KBM-7 (cell line): Measurements from ENCODE around the gene TMEM87B.

Experiments used
- DNase-seq: peaks from one replicate; pipeline ENCODE4 v3.0.0-alpha.2; 2015
- in situ Hi-C: fragments of 300-500 bp; cut with MboI; formaldehyde crosslinking; loops from 2 replicates; pipeline ENCODE4 v1.14.3; 2020; ENCODE audit warnings: low sequenced_read_pairs, low pct_unique_long_range_greater_than_20kb, mixed read lengths

TMEM87B gene

DNA sequence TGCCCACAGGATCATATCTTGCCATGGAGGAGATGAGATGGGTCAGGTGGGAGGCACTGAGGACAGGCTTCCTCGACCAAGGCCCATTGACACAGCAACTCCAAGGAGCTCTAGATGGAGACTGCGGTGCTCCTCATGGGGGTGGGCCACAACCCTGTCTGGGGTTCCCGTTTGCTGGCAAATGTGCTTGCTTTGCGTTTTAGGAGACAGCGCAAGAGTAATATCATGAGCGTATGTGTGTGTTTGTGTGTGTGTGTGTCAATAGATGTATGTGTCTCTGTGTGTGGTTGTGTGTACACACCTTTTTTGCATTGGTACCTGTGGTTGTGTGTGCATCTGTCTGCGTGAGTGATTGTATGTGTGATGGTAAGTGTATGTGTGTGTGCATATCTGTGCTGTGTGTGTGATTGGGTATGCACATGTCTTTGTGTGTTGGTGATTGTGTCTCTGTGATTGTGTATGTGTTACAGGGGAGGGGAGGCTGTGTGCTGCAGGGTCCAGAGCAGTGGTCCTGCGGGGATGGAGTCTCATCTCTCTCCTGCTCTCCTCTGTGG is 87.5 kb downstream of the TMEM87B start:
- in situ Hi-C loops = no loop called here
- no peak for DNase-seq

DNA sequence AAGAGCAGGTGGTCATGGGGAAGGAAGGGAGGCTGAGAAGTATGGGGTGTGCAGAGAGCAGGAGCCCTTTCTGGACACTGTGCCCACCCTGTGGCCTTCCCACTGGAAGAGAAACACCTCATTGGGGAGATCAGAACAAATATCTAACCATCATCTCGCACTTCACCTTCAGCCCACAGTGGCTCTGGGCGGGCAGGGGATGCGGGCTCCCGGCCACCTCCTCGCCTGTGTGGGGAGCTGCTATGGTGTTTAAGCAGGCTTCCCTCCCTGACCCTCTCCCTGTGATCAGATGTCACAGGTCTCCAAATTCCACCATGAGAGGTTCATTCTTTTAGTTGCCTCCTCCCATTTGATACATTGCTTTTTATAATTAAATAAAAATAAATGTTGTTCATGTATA is 88.1 kb downstream of the TMEM87B start:
- in situ Hi-C loops = no loop called here
- no peak for DNase-seq

DNA sequence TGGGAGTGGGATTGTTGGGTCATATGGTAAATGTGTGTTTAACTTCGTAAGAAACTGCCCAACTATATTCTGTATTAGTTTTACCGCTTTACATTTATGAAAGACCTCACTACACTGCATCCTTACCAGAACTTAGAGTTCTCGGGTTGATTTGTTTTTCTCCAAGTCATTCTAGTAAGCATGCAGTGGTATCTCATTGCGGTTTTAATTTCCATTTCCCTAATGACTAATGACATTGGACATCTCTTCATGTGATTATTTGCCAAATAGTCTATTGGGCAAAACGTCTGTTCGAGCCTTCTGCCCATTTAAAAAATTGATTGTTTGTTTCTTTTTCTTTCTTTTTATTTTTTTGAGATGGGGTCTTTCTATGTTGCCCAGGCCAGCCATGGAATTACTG is 89.9 kb downstream of the TMEM87B start:
- in situ Hi-C loops = no loop called here

DNA sequence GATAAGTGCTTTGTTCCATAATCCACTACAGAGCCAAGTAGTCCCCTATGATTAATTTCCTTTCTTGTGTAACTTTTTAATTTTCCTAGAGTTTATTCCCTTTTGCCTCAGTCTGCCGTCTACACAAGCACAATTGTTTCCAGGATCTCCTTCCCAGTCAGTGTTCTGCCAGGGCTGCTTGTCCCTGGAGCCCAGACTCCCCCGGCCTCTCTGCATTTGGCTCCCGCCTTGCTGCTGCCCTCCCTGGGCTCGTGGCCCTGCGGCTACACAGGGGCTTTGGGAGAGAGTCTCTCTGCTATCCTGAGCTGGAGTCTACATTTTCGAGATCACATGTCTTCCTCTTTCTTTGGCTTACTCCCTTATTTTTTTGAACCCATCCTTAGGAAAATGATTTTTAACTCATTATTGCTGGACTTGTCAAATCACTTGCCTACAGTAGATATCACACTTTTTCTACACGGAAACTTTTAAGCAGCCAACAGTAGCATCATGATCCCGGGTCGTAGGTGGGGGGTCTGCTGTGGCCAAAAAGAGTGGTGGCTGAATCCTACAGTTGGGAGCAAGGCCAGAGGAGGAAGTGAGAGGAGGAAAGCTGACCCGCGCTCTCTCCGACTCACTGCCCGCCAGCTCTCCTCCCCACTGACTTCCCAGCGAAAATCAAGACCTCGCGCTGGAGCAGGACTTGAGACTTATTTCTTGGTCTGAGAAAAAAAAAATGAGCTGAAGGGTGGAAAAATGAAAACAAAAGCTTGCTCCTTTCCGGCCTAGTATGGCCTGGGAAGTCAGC is 92.5 kb downstream of the TMEM87B start:
- in situ Hi-C loops = no loop called here

More for the DNA sequence above, 89.9 kb downstream of the TMEM87B start:
- no peak for DNase-seq

DNA sequence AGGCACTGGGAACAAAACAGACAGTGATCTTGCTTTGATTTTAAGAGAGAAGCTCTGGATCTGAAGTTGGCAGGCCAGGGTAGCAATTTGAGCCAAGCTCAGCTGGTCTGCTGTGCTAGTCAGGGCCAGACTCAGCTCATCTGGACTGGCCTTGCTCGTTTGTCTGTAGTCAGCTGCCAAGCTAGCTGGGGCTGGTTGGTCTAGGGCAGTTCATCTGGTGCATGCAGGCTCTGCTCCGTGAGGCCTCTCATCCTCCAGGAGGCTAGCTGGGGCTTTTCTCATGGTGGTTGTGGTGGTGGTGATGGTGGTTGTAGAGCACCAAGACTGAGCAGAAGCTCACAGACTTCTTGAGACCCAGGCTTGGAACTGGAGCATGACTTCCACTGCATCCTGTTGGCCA is 93.4 kb downstream of the TMEM87B start:
- in situ Hi-C loops = no loop called here
- no peak for DNase-seq

More for the DNA sequence above, 92.5 kb downstream of the TMEM87B start:
- DNase-seq = no peak

DNA sequence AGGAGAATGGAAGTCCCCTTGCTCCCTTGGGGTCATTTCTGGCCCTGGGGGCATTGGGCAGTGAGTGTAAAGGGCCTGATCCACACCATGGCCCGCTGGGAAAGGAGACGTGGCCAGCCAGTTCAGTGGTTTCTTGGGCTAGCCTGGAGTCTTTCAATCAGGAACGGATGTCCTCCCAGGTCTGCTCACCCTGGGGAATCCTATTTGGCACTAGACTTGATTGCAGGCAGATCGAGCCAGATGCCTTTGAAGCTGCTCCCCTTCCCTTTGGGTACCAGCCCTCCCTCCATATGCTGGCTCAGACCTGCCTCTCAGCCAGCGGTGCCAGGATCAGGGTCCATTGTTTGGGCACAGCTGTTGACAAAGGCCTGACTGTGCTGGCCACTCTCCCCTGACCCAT is 94.1 kb downstream of the TMEM87B start:
- no peak for DNase-seq
- in situ Hi-C loops = no loop called here

DNA sequence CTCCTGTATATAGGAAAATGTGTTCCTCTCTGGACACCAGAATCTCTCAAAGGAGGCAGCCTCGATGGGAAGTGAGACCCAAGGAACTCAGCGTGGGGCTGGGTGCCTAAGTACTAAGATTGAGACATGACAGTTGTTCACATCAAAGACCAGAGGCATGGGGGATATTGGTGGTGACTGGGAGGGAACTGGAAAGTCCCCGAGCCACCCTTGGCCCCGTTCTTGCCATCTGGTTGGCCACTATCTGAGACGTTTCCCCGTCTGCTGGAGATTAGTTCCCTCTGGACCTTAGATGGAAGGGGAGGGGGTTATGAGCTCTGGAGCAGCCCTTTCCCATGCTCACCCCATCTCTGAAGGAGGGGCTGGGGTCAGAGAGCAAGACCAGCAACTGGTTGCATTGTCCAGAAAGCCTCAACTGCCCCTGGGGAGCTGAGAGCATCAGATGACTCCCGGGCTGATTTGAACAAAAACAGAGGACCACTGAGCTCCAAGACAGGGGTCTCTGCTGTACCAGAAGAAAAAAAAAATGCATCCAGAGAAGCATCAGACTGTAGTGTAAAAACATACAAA is 94.9 kb downstream of the TMEM87B start:
- in situ Hi-C loops = no loop called here

DNA sequence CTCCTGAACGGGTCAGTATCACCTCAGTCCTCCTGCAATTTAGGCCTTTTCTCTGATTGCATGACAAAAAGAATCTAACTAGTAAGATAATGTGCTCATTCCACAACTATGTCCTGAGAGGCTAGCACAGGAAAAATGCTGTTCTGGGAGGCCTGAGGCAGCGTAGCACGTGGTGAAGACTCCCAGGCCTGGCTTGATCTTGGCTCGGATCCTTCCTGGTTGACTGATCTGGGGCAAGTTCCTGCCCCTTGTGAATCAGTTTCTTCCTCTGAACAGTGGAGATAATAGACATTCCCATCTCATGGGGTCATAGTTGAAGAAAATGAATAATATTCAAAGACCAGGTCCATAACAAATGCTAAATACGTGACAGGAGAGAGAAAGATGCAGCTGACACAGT is 95.4 kb downstream of the TMEM87B start:
- in situ Hi-C loops = no loop called here

More for the DNA sequence above, 94.9 kb downstream of the TMEM87B start:
- DNase-seq = no peak

DNA sequence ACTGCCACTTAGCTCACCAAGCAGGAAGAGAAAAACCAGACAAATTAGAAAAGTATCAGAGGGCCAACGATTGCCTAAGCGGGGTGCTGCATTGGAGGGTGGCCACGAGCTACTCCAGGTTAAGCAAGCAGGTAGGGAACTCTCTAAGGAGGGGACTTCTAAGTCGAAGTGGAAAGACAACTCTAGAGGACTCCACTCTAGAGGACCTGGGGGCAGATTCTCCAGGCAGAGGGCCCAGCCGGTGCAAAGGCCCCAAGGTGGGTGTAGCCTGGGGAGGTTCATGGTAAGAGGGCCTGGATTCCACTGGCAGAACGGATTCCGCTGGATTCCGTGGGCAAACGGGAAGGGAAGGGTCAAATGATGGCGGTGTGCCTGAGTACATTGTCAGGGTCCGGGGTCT is 95.8 kb downstream of the TMEM87B start:
- no peak for DNase-seq
- in situ Hi-C loops = no loop called here

More for the DNA sequence above, 95.4 kb downstream of the TMEM87B start:
- no peak for DNase-seq

DNA sequence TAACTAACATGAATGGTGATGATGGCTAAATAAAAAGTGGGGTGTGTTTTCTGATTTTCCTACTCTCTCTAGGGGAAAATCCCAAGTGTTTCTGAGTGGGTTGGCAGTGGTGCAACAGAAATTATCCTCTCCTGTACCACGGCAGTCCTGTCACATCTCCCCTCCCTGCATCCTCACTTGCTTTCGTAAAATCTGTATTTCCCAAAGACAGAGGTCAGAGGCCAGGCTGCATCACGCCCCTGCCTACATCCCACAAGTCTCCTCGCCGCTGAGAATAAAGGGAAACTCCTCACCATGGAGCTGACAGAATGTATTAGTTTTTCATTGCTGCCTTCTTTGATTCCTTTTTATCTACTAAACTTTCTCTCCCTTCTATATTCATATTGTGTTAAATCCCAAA is 96.2 kb downstream of the TMEM87B start:
- in situ Hi-C loops = no loop called here
- no peak for DNase-seq

DNA sequence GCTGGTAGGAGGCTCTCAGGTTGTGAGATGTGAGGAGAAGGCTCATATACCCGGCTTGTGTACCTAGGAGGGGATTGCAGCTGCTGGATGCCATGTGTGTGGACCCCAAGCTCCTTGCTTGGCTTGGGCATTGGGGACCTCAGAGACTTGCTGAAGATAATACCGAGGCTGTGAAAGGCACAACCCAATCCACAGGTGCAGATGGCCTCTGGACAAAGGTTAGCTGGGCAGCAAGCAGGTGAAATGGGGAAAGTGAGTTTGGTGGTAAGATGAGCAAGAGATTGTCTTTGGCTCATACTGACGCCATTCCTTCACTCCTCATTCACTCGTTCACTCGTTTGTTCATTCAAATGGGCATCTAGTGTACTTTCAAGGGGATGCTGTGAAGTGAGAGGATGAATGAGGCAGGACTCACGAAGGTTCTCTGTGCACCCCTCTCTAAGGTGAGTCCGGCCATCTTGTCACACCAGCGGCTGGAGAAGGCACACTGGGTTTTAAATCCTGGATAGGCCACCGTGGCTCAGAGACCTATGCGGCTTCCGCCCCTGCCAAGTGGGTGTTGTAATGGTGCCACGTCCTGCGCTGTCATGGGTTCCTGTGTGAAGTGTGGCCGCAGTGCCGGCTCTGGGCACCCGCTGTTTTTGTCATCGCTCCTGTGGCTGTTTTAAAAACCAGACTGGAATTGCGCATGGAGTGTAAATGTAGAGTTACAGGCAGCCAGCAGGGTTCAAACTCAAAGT is 96.8 kb downstream of the TMEM87B start:
- in situ Hi-C loops = no loop called here

DNA sequence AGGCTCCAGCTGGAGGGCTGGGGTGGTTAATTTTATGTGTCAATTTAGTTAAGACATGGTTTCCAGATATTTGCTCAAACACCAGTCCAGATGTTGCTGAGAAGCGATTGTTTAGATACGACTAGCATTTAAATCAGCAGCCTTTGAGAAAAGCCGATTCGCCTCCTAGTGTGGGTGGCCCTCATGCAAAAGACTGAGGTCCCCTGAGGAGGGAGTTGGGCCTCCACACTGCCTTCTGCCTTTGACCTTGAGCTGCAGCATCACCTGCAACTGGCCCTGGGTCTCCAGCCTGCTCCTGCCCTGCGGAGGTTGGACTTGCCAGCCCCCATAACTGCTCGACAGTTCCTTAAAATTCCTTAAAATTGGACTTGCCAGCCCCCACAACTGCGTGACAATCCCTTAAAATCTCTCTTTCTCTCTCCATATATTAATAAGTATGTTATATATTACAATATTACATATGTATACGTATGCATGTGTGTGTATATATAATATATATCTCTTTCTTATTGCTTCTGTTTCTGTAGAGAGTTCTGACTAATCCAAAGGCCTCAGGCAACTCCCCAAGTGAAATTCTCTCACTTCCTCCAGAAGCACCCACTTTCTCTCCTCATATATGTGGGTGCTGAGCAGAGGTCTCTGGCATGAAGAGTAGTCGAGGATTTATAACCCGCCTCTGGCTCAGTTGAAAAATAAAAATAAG is 97.6 kb downstream of the TMEM87B start:
- no peak for DNase-seq
- in situ Hi-C loops = no loop called here

More for the DNA sequence above, 96.8 kb downstream of the TMEM87B start:
- DNase-seq = no peak

DNA sequence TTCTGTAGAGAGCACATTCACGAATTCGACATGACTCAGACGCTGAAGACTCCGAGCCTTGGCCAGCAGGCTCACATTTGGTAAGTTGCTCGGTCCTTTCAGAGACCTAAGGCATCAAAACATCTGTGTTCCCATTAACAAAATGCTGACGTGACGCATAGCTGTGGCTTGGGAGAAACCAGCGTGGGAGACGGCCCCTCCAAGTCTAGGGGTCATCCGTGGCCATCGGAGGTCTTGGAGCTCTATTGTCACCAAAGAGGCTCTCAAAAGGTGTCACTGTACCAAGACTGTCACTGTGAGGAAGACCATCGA is 98.1 kb downstream of the TMEM87B start:
- in situ Hi-C loops = no loop called here
- DNase-seq = no peak

DNA sequence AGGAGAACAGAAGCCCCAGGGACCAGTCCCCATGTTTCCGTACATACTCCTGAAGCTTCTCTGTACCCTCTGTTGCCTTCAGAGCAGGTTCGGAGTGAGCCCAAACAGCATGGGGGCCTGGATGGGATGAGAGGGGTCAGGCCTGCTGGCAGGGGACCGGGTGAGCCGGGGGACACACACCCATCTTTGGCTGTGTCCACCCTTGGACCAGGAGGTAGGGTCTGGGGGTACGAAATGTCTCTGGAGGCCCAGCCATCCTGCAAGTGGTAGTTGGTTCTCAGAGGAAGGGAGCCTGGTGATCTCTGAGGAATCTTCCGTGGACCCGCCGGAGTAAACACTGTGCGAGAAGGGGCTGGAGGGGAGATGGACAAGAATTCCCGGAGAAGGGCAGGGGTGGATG is 98.4 kb downstream of the TMEM87B start:
- in situ Hi-C loops = no loop called here
- no peak for DNase-seq

DNA sequence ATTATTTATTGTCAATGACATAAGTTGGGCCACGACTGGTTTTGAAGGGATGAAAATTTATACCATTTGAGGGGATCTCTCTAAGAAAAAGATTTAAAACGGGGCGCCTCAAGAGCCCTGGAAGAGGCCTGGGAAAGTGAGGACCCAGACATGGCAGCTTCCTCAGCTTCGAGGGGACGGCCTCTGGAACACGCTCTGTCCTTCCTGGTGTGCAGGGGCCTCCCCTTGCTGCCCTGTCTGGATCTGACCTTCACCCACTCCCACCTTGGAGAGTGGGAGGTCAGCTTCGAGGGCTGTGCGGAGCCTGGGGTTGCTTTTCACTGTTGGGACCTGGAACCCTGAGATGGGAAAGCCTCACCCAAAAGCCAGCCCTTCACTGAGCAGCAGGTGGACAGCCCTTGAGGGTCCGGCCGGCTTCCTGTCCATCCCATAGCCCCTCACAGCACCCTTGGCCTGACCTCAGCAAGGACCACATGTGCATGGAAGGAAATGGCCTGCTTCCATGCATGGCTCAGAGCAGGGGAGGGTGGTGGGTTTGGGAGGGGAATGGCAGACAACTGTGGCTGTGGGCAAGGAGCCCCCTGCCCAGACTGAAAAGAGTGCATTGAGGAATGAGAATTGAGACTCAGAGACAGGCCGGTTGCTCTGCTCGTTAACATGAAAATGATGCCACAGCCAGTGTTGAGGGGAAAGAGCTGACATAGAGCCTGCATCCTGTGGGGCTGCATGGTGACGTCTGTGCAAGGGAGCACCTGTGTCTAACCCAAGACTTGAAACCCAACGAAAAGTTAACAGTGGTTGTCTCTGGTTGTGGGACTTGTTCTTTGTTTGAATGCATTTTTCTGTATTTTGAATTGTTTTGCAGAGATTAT is 99.4 kb downstream of the TMEM87B start:
- in situ Hi-C loops = no loop called here
- DNase-seq = no peak

DNA sequence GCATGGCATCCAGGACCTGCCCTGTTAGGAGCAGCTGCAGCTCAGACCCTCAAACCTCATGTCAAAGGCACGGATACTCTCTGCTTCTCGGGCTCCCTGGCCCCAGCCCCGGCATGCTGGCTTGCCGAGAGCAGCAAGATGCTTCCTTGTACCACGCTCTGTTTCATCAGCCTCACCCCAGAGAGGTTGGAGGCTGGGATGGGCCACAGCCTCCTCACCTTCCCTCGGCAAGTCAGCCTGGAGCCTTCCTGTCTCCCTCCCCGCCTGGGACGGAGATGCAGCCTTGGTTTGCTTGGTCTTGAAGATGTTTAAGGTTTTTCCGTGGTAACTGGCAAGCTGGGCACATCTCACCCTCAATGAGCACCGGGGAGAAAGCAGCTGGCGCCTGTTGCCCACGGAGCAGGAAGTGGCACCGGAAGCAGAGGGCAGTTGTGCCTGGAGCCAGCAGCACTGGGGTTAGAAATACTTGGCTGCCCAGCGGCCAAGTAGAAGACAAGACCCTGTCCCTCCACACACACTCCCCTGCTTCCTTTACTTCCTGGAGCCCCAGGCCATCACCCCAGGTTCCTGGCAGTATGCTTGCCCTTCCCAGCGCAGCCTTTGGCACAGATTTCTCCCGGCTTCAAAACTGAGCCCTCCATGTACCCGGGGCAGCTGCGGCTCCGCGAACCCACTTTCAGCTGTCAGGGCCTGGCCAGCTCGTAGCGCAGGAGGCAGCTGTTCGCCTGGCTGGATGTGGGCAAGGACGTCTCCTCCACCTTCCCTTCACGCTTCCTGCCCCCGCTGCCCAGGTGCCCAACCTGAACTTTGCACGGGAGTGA is 100.5 kb downstream of the TMEM87B start:
- in situ Hi-C loops = no loop called here
- DNase-seq = peak; percentile 23

DNA sequence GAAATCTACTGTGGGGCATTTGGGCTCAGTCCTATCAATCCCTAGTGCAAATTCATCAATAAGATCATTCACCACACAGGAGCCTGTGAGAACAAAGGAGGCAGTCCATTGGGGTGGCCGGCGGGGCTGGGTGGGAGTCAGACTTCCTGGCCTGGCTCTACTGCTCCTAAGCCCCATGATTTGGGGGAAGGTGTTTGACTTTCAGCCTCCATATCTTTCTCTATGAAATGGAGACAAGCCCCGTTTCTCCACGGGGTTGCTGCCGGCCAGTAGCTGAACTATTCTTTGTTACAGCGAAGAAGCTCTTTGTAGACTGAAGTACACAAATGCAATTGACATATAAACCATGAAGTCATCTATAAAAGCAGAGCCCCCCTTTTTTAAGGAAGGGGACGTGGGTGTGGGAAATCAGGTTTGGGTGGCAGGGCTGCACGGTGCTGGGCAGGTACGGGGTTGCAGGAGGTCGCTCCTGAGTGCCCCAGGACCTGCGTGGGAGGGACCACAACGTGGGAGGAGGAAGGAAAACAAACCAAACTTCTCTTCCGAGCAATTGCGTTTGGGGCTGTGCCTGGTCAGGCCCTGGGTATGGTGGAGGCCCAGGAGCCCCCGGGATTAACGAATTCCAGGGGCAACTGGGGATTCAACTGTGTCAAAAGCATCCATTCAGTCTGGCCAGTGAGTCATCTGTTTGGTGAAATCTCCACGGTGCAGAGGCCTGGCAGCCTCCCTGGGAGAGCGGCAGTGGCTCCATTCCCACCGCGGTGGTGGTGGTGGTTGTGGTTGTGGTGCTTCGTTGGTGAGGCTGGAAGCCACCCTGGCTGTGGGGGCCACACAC is 101.3 kb downstream of the TMEM87B start:
- peak; percentile 28 for DNase-seq
- in situ Hi-C loops = no loop called here
